ENCODE data around the gene CANX.
A peak's percentile ranks its signal among the peaks of the same experiment; 100 is the strongest.
"Not testable (repeated sequence)": the region's sequence is repeated elsewhere in the genome, so short reads cannot be mapped to it uniquely, and the experiment has no call there.

CANX gene

DNA sequence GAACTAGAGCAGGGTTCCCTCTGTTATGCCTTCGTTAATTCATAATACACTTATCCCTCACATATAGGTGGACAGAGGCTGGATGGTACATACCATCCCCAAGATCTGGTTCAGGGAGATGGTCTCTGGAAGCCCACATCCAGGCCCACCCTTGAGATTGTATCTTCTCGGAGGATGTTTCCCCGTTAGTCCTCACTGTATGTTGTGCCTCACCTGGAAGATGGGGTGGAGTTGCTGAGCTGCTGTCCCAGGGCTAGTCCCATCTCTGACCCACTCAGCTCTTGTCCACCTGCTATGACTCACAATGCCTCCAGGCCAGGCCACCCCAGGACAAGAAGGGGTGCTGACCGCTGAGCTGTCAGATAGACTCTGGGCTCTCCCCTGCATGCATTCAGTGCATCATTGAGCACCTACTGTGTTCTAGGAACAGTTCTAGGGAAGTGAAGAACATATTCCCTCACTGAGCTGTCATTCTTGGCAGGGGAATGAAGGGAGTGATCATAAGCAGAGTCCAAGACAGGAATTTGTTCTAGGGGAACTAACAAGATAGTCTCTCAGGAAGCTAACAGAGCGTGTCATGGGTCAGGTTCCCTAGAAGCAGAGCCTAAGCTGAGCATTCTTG is 17.9 kb upstream of the CANX start, which contains the start of gene CBY3:
Gene CBY3 (minus strand): TSS at position 255 of the 622 bp plus-strand sequence. CDS start 116 bp downstream, at position 139.
- peaks cover 5% of the 10 kb centered on the region for H3K4me1 ChIP-seq (ENCODE audit: insufficient read depth, low read length)
- H3K27me3 ChIP-seq (ENCODE audit: insufficient read depth, low read length) = no peaks in the 10 kb centered on the region
- H3K36me3 ChIP-seq (ENCODE audit: insufficient read depth, low read length) = no peaks in the 10 kb centered on the region
- H3K9me3 ChIP-seq (ENCODE audit: low read length) = peaks cover 3% of the 10 kb centered on the region
- no peak within 1 kb of the TSS for H2AFZ ChIP-seq (ENCODE audit: low read depth, low read length)
- no peak within 1 kb of the TSS for H3K4me3 ChIP-seq (ENCODE audit: low read length)

DNA sequence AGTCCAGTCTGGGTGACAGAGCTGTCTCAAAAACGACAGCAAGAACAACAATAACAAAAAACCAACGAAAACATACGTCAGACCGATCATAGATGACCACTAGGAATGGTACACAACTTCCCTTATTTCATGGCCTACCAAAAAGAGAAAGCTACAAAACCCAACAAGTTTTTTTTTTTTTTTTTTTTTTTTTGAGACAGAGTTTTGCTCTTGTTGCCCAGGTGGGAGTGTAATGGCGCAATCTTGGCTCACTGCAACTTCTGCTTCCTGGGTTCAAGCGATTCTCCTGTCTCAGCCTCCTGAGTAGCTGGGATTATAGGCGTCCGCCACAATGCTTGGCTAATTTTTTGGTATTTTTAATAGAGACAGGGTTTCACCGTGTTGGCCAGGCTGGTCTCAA is 9.6 kb upstream of the CANX start:
- not testable (repeated sequence) for H3K27me3 ChIP-seq (ENCODE audit: insufficient read depth, low read length); H3K36me3 ChIP-seq (ENCODE audit: insufficient read depth, low read length); H3K9me3 ChIP-seq (ENCODE audit: low read length); H2AFZ ChIP-seq (ENCODE audit: low read depth, low read length); H3K4me3 ChIP-seq (ENCODE audit: low read length); H3K4me1 ChIP-seq (ENCODE audit: insufficient read depth, low read length)

GRCh38 chr5:179694561-179694960 is 4.2 kb upstream of the CANX start:
- peaks cover 13% of the 10 kb centered on the region for H3K4me1 ChIP-seq (ENCODE audit: insufficient read depth, low read length)
- H2AFZ ChIP-seq (ENCODE audit: low read depth, low read length) = no peak overlapping the region
- H3K4me3 ChIP-seq (ENCODE audit: low read length) = no peak overlapping the region
- no peaks in the 10 kb centered on the region for H3K27me3 ChIP-seq (ENCODE audit: insufficient read depth, low read length)
- no peaks in the 10 kb centered on the region for H3K36me3 ChIP-seq (ENCODE audit: insufficient read depth, low read length)
- H3K9me3 ChIP-seq (ENCODE audit: low read length) = no peaks in the 10 kb centered on the region

DNA sequence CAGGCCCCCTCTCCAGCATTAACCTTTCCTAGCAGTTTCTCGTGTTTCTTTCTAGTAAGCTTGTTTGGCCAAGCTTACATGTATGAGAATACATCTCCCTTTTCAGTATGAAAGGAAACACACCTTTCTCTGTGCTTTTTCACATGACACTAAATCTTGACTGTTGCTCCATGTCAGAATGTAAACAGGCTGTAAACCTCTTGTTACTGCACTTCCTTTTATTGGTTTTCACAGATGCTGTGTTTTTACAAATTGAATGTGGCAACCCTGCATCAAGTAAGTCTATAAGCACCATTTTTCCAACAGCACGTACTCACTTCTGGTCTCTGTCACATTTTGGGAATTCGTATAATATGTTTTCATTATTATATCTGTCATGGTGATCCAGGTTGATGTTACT is 2.2 kb upstream of the CANX start:
- Histone ChIP-seq H2AFZ (ENCODE audit: low read depth, low read length) (no peak overlapping the region), H3K36me3 (ENCODE audit: insufficient read depth, low read length) (peaks cover 10% of the 10 kb centered on the region), H3K9me3 (ENCODE audit: low read length) (no peaks in the 10 kb centered on the region), H3K4me3 (ENCODE audit: low read length) (no peak overlapping the region), H3K27me3 (ENCODE audit: insufficient read depth, low read length) (no peaks in the 10 kb centered on the region), H3K4me1 (ENCODE audit: insufficient read depth, low read length) (peaks cover 20% of the 10 kb centered on the region)

GRCh38 chr5:179697108-179697507 is 1.7 kb upstream of the CANX start:
- Histone ChIP-seq H3K27me3 (ENCODE audit: insufficient read depth, low read length) (no peaks in the 10 kb centered on the region), H3K4me3 (ENCODE audit: low read length) (no peak overlapping the region), H3K36me3 (ENCODE audit: insufficient read depth, low read length) (peaks cover 14% of the 10 kb centered on the region), H3K9me3 (ENCODE audit: low read length) (no peaks in the 10 kb centered on the region), H2AFZ (ENCODE audit: low read depth, low read length) (no peak overlapping the region), H3K4me1 (ENCODE audit: insufficient read depth, low read length) (peaks cover 20% of the 10 kb centered on the region)

DNA sequence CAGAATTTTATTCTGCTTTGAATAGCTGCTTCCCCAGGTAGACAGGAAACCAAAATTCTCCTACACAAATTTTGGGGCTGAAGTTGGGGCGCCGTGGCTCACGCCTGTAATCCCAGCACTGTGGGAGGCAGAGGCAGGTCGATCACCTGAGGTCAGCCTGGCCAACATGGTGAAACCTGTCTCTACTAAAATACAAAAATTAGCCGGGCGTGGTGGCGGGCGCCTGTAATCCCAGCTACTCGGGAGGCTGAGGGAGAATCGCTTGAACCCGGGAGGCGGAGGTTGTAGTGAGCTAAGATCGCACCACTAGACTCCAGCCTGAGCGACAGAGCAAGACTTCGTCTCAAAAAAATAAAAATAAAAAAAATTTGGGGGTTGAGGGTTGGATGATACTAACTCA is 1.2 kb upstream of the CANX start:
- H3K27me3 ChIP-seq (ENCODE audit: insufficient read depth, low read length); H3K9me3 ChIP-seq (ENCODE audit: low read length): not testable (repeated sequence)
- peak overlapping the region; percentile 71 for H3K4me3 ChIP-seq (ENCODE audit: low read length)

GRCh38 chr5:179697993-179698934 is 503 bp upstream of the CANX start:
- Histone ChIP-seq H2AFZ (ENCODE audit: low read depth, low read length) (peak overlapping the region; percentile 33), H3K4me1 (ENCODE audit: insufficient read depth, low read length) (peaks cover 20% of the 10 kb centered on the region), H3K27me3 (ENCODE audit: insufficient read depth, low read length) (no peaks in the 10 kb centered on the region), H3K9me3 (ENCODE audit: low read length) (no peaks in the 10 kb centered on the region), H3K36me3 (ENCODE audit: insufficient read depth, low read length) (peaks cover 24% of the 10 kb centered on the region), H3K4me3 (ENCODE audit: low read length) (peak overlapping the region; percentile 75)

More for the DNA sequence above, 1.2 kb upstream of the CANX start:
- H2AFZ ChIP-seq (ENCODE audit: low read depth, low read length) = not testable (repeated sequence)
- H3K4me1 ChIP-seq (ENCODE audit: insufficient read depth, low read length) = peaks cover 20% of the 10 kb centered on the region
- peaks cover 18% of the 10 kb centered on the region for H3K36me3 ChIP-seq (ENCODE audit: insufficient read depth, low read length)

DNA sequence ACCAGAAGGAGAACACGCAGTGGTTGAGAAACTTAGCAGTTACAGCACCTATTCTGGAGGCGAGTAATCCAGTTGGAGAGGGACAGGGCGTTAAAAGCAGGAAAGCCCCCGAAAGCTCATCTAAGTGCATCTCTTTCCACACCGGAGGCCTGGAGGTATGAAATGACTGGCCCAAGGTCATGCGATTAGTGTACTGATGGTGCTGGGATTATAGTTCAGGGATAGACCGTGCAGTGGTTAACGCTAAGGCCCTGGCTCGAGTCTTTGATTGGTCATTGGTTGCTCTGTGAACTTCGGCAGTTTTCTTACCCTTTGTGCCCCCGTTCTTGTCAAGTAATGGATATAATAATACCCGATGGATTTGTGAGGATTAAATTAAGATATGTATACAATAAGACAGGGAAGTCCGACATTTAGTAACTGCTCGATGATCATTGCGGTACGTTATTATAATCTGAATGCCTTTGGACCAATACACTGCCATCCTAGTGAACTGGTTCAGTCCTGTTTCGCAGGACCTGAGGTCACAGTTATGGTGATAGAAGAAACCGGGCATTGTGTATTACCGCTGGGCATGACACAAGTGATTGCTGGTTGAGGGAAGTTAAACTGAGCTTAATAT is 960 bp downstream of the CANX start:
- Histone ChIP-seq H2AFZ (ENCODE audit: low read depth, low read length) (no peak overlapping the region), H3K4me3 (ENCODE audit: low read length) (peak overlapping the region; percentile 75), H3K36me3 (ENCODE audit: insufficient read depth, low read length) (peaks cover 32% of the 10 kb centered on the region), H3K9me3 (ENCODE audit: low read length) (no peaks in the 10 kb centered on the region), H3K27me3 (ENCODE audit: insufficient read depth, low read length) (no peaks in the 10 kb centered on the region), H3K4me1 (ENCODE audit: insufficient read depth, low read length) (peaks cover 11% of the 10 kb centered on the region)

GRCh38 chr5:179700401-179700918 is 1.7 kb downstream of the CANX start:
- Histone ChIP-seq H3K4me1 (ENCODE audit: insufficient read depth, low read length) (peaks cover 11% of the 10 kb centered on the region), H3K27me3 (ENCODE audit: insufficient read depth, low read length) (no peaks in the 10 kb centered on the region), H3K4me3 (ENCODE audit: low read length) (peak overlapping the region; percentile 75), H3K9me3 (ENCODE audit: low read length) (no peaks in the 10 kb centered on the region), H2AFZ (ENCODE audit: low read depth, low read length) (no peak overlapping the region), H3K36me3 (ENCODE audit: insufficient read depth, low read length) (peaks cover 38% of the 10 kb centered on the region)

GRCh38 chr5:179716286-179716685 is 17.5 kb downstream of the CANX start:
- H3K36me3 ChIP-seq (ENCODE audit: insufficient read depth, low read length) = peaks cover 79% of the 10 kb centered on the region

GRCh38 chr5:179720222-179720621 is 21.5 kb downstream of the CANX start:
- Histone ChIP-seq H3K27me3 (ENCODE audit: insufficient read depth, low read length) (no peaks in the 10 kb centered on the region), H3K4me1 (ENCODE audit: insufficient read depth, low read length) (no peaks in the 10 kb centered on the region), H3K9me3 (ENCODE audit: low read length) (no peaks in the 10 kb centered on the region), H2AFZ (ENCODE audit: low read depth, low read length) (no peak overlapping the region), H3K36me3 (ENCODE audit: insufficient read depth, low read length) (peaks cover 92% of the 10 kb centered on the region), H3K4me3 (ENCODE audit: low read length) (no peak overlapping the region)

More at GRCh38 chr5:179716286-179716685, 17.5 kb downstream of the CANX start:
- H3K9me3 ChIP-seq (ENCODE audit: low read length) = no peaks in the 10 kb centered on the region
- H3K27me3 ChIP-seq (ENCODE audit: insufficient read depth, low read length) = no peaks in the 10 kb centered on the region
- H2AFZ ChIP-seq (ENCODE audit: low read depth, low read length) = no peak overlapping the region
- H3K4me1 ChIP-seq (ENCODE audit: insufficient read depth, low read length) = no peaks in the 10 kb centered on the region
- no peak overlapping the region for H3K4me3 ChIP-seq (ENCODE audit: low read length)

- Histone ChIP-seq H3K36me3 (ENCODE audit: insufficient read depth, low read length) (peaks cover 94% of the 10 kb centered on the region), H3K27me3 (ENCODE audit: insufficient read depth, low read length) (no peaks in the 10 kb centered on the region), H2AFZ (ENCODE audit: low read depth, low read length) (no peak overlapping the region), H3K4me1 (ENCODE audit: insufficient read depth, low read length) (no peaks in the 10 kb centered on the region), H3K4me3 (ENCODE audit: low read length) (no peak overlapping the region), H3K9me3 (ENCODE audit: low read length) (no peaks in the 10 kb centered on the region)
These were observed 25.4 kb downstream of the CANX start for GRCh38 chr5:179724163-179724562.

DNA sequence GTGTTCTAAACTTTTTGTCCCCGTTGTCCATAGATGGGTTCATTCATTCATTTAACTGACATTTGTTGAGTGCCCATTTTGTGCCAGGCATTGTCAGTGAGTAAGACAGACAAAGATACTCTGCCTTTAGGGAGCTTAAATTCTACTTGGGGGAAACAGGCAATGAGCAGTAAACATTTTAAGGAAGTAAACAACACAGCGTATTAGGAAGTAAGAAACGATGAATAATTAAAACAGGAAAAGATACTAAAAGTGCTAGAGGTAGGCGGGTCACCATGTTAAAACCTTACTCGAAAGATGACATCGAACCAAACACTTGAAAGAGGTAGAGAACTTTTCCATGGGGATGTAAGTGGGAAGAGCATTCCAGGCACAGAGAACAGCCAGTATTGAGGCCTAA is 28.3 kb downstream of the CANX start:
- Histone ChIP-seq H2AFZ (ENCODE audit: low read depth, low read length) (no peak overlapping the region), H3K36me3 (ENCODE audit: insufficient read depth, low read length) (peaks cover 89% of the 10 kb centered on the region), H3K4me3 (ENCODE audit: low read length) (no peak overlapping the region), H3K4me1 (ENCODE audit: insufficient read depth, low read length) (no peaks in the 10 kb centered on the region), H3K27me3 (ENCODE audit: insufficient read depth, low read length) (no peaks in the 10 kb centered on the region), H3K9me3 (ENCODE audit: low read length) (no peaks in the 10 kb centered on the region)
